GM23338 (cell line): ENCODE results near the gene EFEMP1. TPM values are rescaled to one million over a fixed set of nuclear protein-coding genes. Genes with fewer than 3 reads are reported as not detected.

Source experiments
- ATAC-seq: fragments of 200-7000 bp; cut with Tn5 transposase; 3 replicates; pipeline ENCODE4 v1.9.1; 2020
- DNase-seq: peaks from one replicate; pipeline ENCODE4 v3.0.0-alpha.2; 2015; ENCODE audit warnings: low spot score
- H2AFZ ChIP-seq: fragments of 200-600 bp; sonication (generic); 2 replicates; pipeline ENCODE4 v1.8.0; 2016; ENCODE audit warnings: antibody characterized with exemption, mild to moderate bottlenecking, moderate library complexity
- H3F3A ChIP-seq: fragments of 200-600 bp; sonication (generic); replicated peaks from 2 replicates; pipeline ENCODE4 v1.8.0; 2017; ENCODE audit warnings: antibody characterized with exemption, mixed run types, low read depth
- H3K27ac ChIP-seq: fragments of 200-600 bp; sonication (generic); 2 replicates; pipeline ENCODE4 v1.6.1; 2016; ENCODE audit warnings: low read depth
- H3K27me3 ChIP-seq: fragments of 200-600 bp; sonication (generic); 2 replicates; pipeline ENCODE4 v1.8.0; 2016; ENCODE audit warnings: mild to moderate bottlenecking, mixed run types, moderate library complexity; ENCODE audit not compliant: insufficient read depth
- H3K36me3 ChIP-seq: fragments of 200-600 bp; sonication (generic); 2 replicates; pipeline ENCODE4 v1.8.0; 2016; ENCODE audit warnings: mild to moderate bottlenecking; ENCODE audit not compliant: insufficient read depth
- H3K4me1 ChIP-seq: fragments of 200-600 bp; sonication (generic); 2 replicates; pipeline ENCODE4 v1.8.0; 2016; ENCODE audit warnings: mild to moderate bottlenecking, moderate library complexity; ENCODE audit not compliant: insufficient read depth
- H3K4me2 ChIP-seq: fragments of 200-600 bp; sonication (generic); 2 replicates; pipeline ENCODE4 v1.7.1; 2017; ENCODE audit warnings: mixed run types
- H3K4me3 ChIP-seq: fragments of 200-600 bp; sonication (generic); 2 replicates; pipeline ENCODE4 v1.6.1; 2016; ENCODE audit warnings: mixed run types
- H3K79me2 ChIP-seq: fragments of 200-600 bp; sonication (generic); replicated peaks from 2 replicates; pipeline ENCODE4 v1.8.0; 2017; ENCODE audit warnings: mild to moderate bottlenecking; ENCODE audit not compliant: insufficient read depth
- H3K9me2 ChIP-seq: fragments of 200-600 bp; sonication (generic); 2 replicates; pipeline ENCODE4 v1.8.0; 2017; ENCODE audit not compliant: insufficient read depth
- H4K20me1 ChIP-seq: fragments of 200-600 bp; sonication (generic); replicated peaks from 2 replicates; pipeline ENCODE4 v1.8.0; 2017; ENCODE audit warnings: mild to moderate bottlenecking; ENCODE audit not compliant: insufficient read depth
- H3K27ac Mint-ChIP-seq: 2 replicates; pipeline ENCODE4 v1.8.0; 2020; ENCODE audit warnings: inconsistent platforms, mild to moderate bottlenecking, moderate library complexity, mixed read lengths
- H3K27me3 Mint-ChIP-seq: 3 replicates; pipeline ENCODE4 v1.8.0; 2022; ENCODE audit warnings: low read depth, mild to moderate bottlenecking, moderate library complexity, mixed read lengths, inconsistent platforms; ENCODE audit not compliant: insufficient read depth, poor library complexity
- H3K36me3 Mint-ChIP-seq: 3 replicates; pipeline ENCODE4 v1.8.0; 2021; ENCODE audit warnings: low read depth, mild to moderate bottlenecking, inconsistent platforms, moderate library complexity, mixed read lengths
- H3K4me1 Mint-ChIP-seq: 3 replicates; pipeline ENCODE4 v1.8.0; 2020; ENCODE audit warnings: mild to moderate bottlenecking, inconsistent platforms, mixed read lengths
- H3K4me3 Mint-ChIP-seq: 3 replicates; pipeline ENCODE4 v1.8.0; 2021; ENCODE audit warnings: moderate library complexity, mild to moderate bottlenecking, inconsistent platforms, mixed read lengths
- H3K9me3 Mint-ChIP-seq: 3 replicates; pipeline ENCODE4 v1.8.0; 2020; ENCODE audit warnings: moderate library complexity, mild to moderate bottlenecking, inconsistent platforms, mixed read lengths
- CREB1 ChIP-seq: fragments of 250-450 bp; sonication (Bioruptor Pico); IDR thresholded peaks from 2 replicates; pipeline ENCODE4 v1.5.0; 2020; ENCODE audit warnings: low read depth, mild to moderate bottlenecking, moderate library complexity
- EZH2 ChIP-seq: fragments of 200-600 bp; sonication (generic); IDR thresholded peaks from one replicate; pipeline ENCODE4 v1.8.0; 2017; ENCODE audit warnings: antibody characterized with exemption, mild to moderate bottlenecking, low read depth; ENCODE audit not compliant: unreplicated experiment
- EZH2phosphoT487 ChIP-seq: fragments of 200-600 bp; sonication (generic); IDR thresholded peaks from one replicate; pipeline ENCODE4 v1.8.1; 2018; ENCODE audit warnings: antibody characterized with exemption; ENCODE audit not compliant: unreplicated experiment
- JUNB ChIP-seq: IDR thresholded peaks from one replicate; pipeline ENCODE4 v1.6.1; 2016; ENCODE audit warnings: antibody characterized with exemption; ENCODE audit not compliant: unreplicated experiment
- NANOG ChIP-seq: IDR thresholded peaks from 2 replicates; pipeline ENCODE4 v1.6.1; 2016; ENCODE audit warnings: antibody characterized with exemption, borderline replicate concordance
- POLR2AphosphoS5 ChIP-seq: IDR thresholded peaks from 2 replicates; pipeline ENCODE4 v1.6.1; 2016; ENCODE audit warnings: antibody characterized with exemption, low read depth
- ZNF114 ChIP-seq: fragments of 250-450 bp; sonication (Bioruptor Pico); IDR thresholded peaks from 2 replicates; pipeline ENCODE4 v1.5.0; 2020; ENCODE audit warnings: mild to moderate bottlenecking, moderate library complexity
- polyA plus RNA-seq: library from polyadenylated mRNA; unstranded; fragments of >200 nt; fragmentation: Nextera tagmentation; extraction: Ambion mirVana; gene quantifications from 2 replicates; pipeline ENCODE4 v1.2.1, GENCODE V29; 2016
- total RNA-seq: library from RNA; depleted of rRNA; stranded (reverse); fragments of >200 nt; shearing (Covaris generic); gene quantifications from 2 replicates; pipeline ENCODE4 v1.2.3, GENCODE V29; 2014
- TF ChIP-seq, protein P1 (sequence below): fragments of 250-450 bp; sonication (Bioruptor Pico); IDR thresholded peaks from 2 replicates; pipeline ENCODE4 v1.5.0; 2020; ENCODE audit warnings: mild to moderate bottlenecking, moderate library complexity

The EFEMP1 gene
- total and polyA plus RNA-seq, 2 experiments from 2014 or later, result 12.6 to 22.5 TPM

DNA sequence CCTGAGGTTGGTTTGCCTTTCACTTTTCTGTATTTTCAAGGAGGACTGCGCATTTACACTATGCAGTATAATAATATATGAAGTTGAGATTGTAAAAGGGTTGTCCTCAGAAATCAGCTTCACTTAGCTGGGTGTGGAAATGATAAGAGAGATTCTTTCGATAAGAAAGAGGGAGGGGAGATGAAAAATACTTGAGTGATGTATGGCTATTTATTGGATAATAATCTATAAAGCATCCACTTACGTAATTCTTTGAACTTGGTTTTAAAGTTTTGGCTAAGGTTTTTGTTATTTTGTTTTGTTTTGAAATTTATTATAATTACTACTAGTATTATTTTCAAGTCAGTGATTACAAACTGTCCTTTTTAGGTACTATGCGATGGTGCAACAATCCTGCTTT lies 40.6 kb downstream of the EFEMP1 start (continued):
- TF ChIP-seq, protein P1, sequence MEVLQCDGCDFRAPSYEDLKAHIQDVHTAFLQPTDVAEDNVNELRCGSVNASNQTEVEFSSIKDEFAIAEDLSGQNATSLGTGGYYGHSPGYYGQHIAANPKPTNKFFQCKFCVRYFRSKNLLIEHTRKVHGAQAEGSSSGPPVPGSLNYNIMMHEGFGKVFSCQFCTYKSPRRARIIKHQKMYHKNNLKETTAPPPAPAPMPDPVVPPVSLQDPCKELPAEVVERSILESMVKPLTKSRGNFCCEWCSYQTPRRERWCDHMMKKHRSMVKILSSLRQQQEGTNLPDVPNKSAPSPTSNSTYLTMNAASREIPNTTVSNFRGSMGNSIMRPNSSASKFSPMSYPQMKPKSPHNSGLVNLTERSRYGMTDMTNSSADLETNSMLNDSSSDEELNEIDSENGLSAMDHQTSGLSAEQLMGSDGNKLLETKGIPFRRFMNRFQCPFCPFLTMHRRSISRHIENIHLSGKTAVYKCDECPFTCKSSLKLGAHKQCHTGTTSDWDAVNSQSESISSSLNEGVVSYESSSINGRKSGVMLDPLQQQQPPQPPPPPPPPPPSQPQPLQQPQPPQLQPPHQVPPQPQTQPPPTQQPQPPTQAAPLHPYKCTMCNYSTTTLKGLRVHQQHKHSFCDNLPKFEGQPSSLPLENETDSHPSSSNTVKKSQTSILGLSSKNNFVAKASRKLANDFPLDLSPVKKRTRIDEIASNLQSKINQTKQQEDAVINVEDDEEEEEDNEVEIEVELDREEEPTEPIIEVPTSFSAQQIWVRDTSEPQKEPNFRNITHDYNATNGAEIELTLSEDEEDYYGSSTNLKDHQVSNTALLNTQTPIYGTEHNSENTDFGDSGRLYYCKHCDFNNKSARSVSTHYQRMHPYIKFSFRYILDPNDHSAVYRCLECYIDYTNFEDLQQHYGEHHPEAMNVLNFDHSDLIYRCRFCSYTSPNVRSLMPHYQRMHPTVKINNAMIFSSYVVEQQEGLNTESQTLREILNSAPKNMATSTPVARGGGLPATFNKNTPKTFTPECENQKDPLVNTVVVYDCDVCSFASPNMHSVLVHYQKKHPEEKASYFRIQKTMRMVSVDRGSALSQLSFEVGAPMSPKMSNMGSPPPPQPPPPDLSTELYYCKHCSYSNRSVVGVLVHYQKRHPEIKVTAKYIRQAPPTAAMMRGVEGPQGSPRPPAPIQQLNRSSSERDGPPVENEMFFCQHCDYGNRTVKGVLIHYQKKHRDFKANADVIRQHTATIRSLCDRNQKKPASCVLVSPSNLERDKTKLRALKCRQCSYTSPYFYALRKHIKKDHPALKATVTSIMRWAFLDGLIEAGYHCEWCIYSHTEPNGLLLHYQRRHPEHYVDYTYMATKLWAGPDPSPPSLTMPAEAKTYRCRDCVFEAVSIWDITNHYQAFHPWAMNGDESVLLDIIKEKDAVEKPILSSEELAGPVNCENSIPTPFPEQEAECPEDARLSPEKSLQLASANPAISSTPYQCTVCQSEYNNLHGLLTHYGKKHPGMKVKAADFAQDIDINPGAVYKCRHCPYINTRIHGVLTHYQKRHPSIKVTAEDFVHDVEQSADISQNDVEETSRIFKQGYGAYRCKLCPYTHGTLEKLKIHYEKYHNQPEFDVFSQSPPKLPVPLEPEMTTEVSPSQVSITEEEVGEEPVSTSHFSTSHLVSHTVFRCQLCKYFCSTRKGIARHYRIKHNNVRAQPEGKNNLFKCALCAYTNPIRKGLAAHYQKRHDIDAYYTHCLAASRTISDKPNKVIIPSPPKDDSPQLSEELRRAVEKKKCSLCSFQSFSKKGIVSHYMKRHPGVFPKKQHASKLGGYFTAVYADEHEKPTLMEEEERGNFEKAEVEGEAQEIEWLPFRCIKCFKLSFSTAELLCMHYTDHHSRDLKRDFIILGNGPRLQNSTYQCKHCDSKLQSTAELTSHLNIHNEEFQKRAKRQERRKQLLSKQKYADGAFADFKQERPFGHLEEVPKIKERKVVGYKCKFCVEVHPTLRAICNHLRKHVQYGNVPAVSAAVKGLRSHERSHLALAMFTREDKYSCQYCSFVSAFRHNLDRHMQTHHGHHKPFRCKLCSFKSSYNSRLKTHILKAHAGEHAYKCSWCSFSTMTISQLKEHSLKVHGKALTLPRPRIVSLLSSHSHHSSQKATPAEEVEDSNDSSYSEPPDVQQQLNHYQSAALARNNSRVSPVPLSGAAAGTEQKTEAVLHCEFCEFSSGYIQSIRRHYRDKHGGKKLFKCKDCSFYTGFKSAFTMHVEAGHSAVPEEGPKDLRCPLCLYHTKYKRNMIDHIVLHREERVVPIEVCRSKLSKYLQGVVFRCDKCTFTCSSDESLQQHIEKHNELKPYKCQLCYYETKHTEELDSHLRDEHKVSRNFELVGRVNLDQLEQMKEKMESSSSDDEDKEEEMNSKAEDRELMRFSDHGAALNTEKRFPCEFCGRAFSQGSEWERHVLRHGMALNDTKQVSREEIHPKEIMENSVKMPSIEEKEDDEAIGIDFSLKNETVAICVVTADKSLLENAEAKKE (CRISPR knock-in tag), result no peak
- TF ChIP-seq ZNF114 (no peak), CREB1 (CRISPR knock-in tag) (no peak), NANOG (no peak)

DNA sequence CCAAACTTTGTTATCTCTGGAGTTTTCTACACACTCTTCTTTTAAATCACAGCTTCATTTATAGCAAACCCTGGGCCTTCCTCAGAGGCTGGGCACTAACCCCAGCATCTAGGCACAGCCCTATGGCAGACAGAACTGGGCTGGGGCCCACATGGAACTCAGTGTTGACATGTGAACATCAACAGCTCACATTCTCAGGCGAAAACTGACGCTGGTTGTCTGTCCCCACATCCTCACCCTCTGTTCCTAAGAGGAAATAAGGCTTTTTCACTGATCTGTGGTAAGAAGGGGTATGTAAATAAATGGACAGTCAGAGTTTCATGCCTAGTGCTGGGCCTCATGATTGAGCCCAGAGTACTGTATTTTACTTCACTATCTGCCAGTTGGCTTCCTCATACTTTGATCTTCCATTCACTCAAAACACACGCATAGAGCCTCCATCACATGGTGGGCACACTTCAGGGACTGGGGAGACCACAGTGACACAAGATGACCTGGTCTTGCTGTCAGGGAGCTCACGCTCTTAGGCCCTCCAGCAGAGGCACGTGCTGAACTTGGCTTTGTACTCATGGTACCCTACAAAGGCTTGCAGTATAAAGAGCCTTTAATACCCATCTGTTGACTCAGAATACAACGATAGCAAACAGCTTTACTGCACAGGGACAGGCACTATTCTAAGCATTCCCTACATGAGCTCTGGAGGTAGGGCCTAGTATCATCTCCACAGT lies 43.0 kb downstream of the EFEMP1 start:
- Mint-ChIP-seq H3K4me1 (no peaks in the 10 kb centered on the region), H3K36me3 (no peaks in the 10 kb centered on the region), H3K9me3 (no peaks in the 10 kb centered on the region), H3K27ac (no peak overlapping the region), H3K4me3 (no peak overlapping the region), H3K27me3 (peaks cover 3% of the 10 kb centered on the region)
- H3K36me3 ChIP-seq, result no peaks in the 10 kb centered on the region
- H3K79me2 ChIP-seq, result no peaks in the 10 kb centered on the region
- H3F3A ChIP-seq, result no peaks in the 10 kb centered on the region
- ATAC-seq, result no peak
- no peaks in the 10 kb centered on the region for H3K4me1 ChIP-seq
- DNase-seq, result no peak
- no peaks in the 10 kb centered on the region for H3K27me3 ChIP-seq
- no peak overlapping the region for H3K4me3 ChIP-seq
- no peak overlapping the region for H3K4me2 ChIP-seq
- H2AFZ ChIP-seq, result no peak overlapping the region
- no peaks in the 10 kb centered on the region for H3K9me2 ChIP-seq
- no peak overlapping the region for H3K27ac ChIP-seq
- no peaks in the 10 kb centered on the region for H4K20me1 ChIP-seq
- TF ChIP-seq, protein P1 (CRISPR knock-in tag), result no peak
- no peak for TF ChIP-seq POLR2AphosphoS5
- TF ChIP-seq CREB1 (CRISPR knock-in tag), result no peak
- no peak for TF ChIP-seq EZH2
- no peak for TF ChIP-seq NANOG
- no peak for TF ChIP-seq JUNB
- no peak for TF ChIP-seq EZH2phosphoT487
- TF ChIP-seq ZNF114, result no peak
